Transverse colon (tissue), 4 donors: ENCODE measurements around the gene HELZ2. TPM values are rescaled to one million over a fixed set of nuclear protein-coding genes. Genes with fewer than 3 reads are reported as not detected.

ENCODE experiments used
- DNase-seq: peaks from one replicate; pipeline ENCODE4 v3.0.0-alpha.2; 2019
- H3K27ac ChIP-seq, 4 donors: fragments of 200-600 bp; sonication (generic); 2 replicates each; pipeline ENCODE4 v1.5.1; 2016 to 2018; ENCODE audit warnings: inconsistent platforms in 4 of 4
- H3K27me3 ChIP-seq: fragments of 200-600 bp; sonication (generic); 2 replicates; pipeline ENCODE4 v1.5.1; 2017; ENCODE audit warnings: inconsistent platforms
- H3K36me3 ChIP-seq, 4 donors: fragments of 200-600 bp; sonication (generic); 2 replicates each; pipeline ENCODE4 v1.5.1; 2017 to 2019; ENCODE audit warnings: inconsistent platforms in 4 of 4
- H3K4me1 ChIP-seq, 4 donors: fragments of 200-600 bp; sonication (generic); 2 replicates each; pipeline ENCODE4 v1.5.1; 2017 to 2020; ENCODE audit warnings: inconsistent platforms in 4 of 4
- H3K4me3 ChIP-seq, 4 donors: fragments of 200-600 bp; sonication (generic); 1 replicate in 1 of 4; 2 replicates in 3 of 4; pipeline versions ENCODE4 v1.5.1 to v1.6.1; 2017 to 2019; ENCODE audit warnings: inconsistent platforms in 4 of 4
- H3K9me3 ChIP-seq, 2 donors: fragments of 200-600 bp; sonication (generic); 2 replicates each; pipeline ENCODE4 v1.5.1; 2017 to 2019; ENCODE audit warnings: inconsistent platforms in 2 of 2
- EP300 ChIP-seq: sonication (generic); formaldehyde crosslinking; IDR thresholded peaks from one replicate; pipeline ENCODE4 v1.6.1; 2017; ENCODE audit warnings: antibody characterized with exemption, low read depth
- POLR2A ChIP-seq: fragments of 450-650 bp; IDR thresholded peaks from one replicate; pipeline ENCODE4 v1.6.1; 2016; ENCODE audit warnings: antibody characterized with exemption, mild to moderate bottlenecking, moderate library complexity
- POLR2AphosphoS5 ChIP-seq, 3 donors: sonication (generic); formaldehyde crosslinking; IDR thresholded peaks; one replicate each; pipeline ENCODE4 v1.6.1; 2016; ENCODE audit warnings: antibody characterized with exemption in 3 of 3
- WGBS, 2 donors: methylation state at CpG; one replicate each; pipeline ENCODE4 v1.1.5; 2018; ENCODE audit warnings: low coverage in 1 of 2; 5-methylcytosine and 5-hydroxymethylcytosine counted together
- in situ Hi-C, 4 donors: fragments of 200-750 bp; cut with MboI; loops; one replicate each; pipeline versions ENCODE4 v1.15.0 to v1.15.1; 2017; ENCODE audit warnings: low sequenced_read_pairs in 3 of 4, low pct_ligation_motif_present in 1 of 4, low pct_unique_long_range_greater_than_20kb in 1 of 4
- intact Hi-C: fragments of 100-400 bp; cut with DNase I; formaldehyde crosslinking; loops from one replicate; pipeline ENCODE4 v1.15.1; 2023; ENCODE audit warnings: low total_unique reads
- total RNA-seq, 4 donors: library from RNA; depleted of rRNA; stranded (reverse); fragments of >200 nt; gene quantifications; one replicate each; pipeline ENCODE4 v1.1.0, GENCODE V29; 2016
- TF ChIP-seq, protein P1 (sequence below), 5 experiments: fragments of 200-600 bp in 3 of 5; fragments of 450-650 bp in 2 of 5; sonication (generic) in 3 of 5; IDR thresholded peaks; 1 replicate in 2 of 5; 2 replicates in 3 of 5; pipeline ENCODE4 v1.5.1; 2016 to 2017; ENCODE audit warnings: antibody characterized with exemption in 5 of 5, inconsistent platforms in 3 of 5, mild to moderate bottlenecking in 2 of 5, moderate library complexity in 1 of 5

Gene HELZ2
- total RNA-seq, 4 donors from 2014 or later = 32.9 to 49.4 (median 38.8) TPM

DNA sequence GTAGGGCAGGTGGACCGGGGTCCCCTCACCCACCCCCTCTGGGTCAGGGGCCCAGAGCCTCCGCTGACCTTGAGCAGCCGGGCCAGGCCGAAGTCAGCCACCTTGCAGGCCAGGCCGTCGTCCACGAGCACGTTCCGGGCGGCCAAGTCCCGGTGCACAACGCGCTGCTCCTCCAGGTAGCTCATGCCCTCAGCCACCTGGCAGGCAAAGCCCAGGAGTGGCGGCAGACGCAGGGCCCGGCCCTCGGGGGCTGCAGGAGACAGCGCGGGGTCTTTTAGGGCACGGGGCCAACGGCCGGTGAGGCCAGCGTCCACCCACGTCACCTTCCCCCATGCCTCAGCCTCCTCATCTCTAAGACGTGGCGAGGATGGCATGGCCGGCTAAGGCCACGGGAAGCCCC lies 32.7 kb downstream of the HELZ2 start:
- TF ChIP-seq EP300 (no peak), POLR2AphosphoS5 (IDR thresholded peaks at IDR 0.05) (no peak), POLR2A (no peak)
- TF ChIP-seq, protein P1, sequence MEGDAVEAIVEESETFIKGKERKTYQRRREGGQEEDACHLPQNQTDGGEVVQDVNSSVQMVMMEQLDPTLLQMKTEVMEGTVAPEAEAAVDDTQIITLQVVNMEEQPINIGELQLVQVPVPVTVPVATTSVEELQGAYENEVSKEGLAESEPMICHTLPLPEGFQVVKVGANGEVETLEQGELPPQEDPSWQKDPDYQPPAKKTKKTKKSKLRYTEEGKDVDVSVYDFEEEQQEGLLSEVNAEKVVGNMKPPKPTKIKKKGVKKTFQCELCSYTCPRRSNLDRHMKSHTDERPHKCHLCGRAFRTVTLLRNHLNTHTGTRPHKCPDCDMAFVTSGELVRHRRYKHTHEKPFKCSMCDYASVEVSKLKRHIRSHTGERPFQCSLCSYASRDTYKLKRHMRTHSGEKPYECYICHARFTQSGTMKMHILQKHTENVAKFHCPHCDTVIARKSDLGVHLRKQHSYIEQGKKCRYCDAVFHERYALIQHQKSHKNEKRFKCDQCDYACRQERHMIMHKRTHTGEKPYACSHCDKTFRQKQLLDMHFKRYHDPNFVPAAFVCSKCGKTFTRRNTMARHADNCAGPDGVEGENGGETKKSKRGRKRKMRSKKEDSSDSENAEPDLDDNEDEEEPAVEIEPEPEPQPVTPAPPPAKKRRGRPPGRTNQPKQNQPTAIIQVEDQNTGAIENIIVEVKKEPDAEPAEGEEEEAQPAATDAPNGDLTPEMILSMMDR (IDR thresholded peaks at IDR 0.05) = no peak
- 90% methylated on average over 20 of the region's 28 CpGs; no CpG with 5 or more reads in 1 of the 2 donors for WGBS, 2 donors
- no peaks in the 10 kb centered on the region for H3K9me3 ChIP-seq
- peak overlapping the region in 2 of 4 donors; percentile 15 to 81 for H3K27ac ChIP-seq
- intact Hi-C loops (no loop called here), in situ Hi-C loops (loop anchor here in 1 of 4 donors (25.0 kb wide), 1 partner anchor 96 kb away; the partner anchor contains the start of gene GMEB2)
- H3K36me3 ChIP-seq = no peaks in the 10 kb centered on the region
- peak overlapping the region in 1 of 4 donors; percentile 26 for H3K4me3 ChIP-seq
- peaks cover 4% of the 10 kb centered on the region for H3K27me3 ChIP-seq
- no peak for DNase-seq
- peaks cover 12 to 50% (median 43%) of the 10 kb centered on the region in 4 donors for H3K4me1 ChIP-seq

DNA sequence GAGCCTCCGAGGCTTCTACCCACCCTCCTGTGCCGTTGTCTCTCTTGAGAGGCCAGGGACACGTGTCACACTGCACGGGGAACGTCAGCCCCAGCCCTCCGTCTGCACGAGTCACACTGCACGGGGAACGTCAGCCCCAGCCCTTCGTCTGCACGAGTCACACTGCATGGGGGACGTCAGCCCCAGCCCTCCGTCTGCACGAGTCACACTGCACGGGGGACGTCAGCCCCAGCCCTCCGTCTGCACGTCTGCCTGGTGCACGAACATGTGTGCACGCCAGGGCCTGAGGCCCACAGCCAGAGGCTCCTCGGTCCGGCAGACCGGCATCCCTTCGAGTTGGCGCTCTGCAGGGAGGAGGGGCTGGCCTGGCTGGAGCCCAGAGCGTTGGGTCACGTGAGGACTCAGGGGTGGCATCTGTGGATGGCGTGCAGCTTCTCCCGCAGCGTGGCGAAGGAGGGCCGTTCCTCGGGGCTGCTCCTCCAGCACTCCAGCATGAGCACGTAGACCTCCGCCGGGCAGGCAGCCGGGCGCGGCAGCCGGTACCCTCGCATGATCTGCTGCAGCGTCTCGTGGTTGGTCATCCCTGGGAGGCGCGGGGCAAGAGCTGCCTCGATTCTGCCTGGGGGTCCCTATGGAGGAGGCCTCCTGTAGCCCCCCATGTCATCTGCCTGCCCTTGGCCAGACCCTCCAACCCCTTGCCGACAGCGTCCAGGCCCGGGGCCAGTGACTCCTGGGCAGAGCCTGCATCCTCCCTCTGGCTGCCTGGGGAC lies 33.4 kb downstream of the HELZ2 start:
- no peak for DNase-seq
- Histone ChIP-seq H3K36me3 (no peaks in the 10 kb centered on the region), H3K4me1 (peaks cover 10 to 46% (median 40%) of the 10 kb centered on the region in 4 donors), H3K4me3 (no peak overlapping the region), H3K9me3 (no peaks in the 10 kb centered on the region), H3K27me3 (no peaks in the 10 kb centered on the region), H3K27ac (no peak overlapping the region)
- WGBS, 2 donors = 73 to 80% methylated on average over 6 to 37 of the region's 49 CpGs
- intact Hi-C loops (no loop called here), in situ Hi-C loops (loop anchor here in 1 of 4 donors (25.0 kb wide), 1 partner anchor 97 kb away; the partner anchor contains the start of gene GMEB2)
- TF ChIP-seq EP300 = no peak
- TF ChIP-seq, protein P1 (IDR thresholded peaks at IDR 0.05) = no peak
- TF ChIP-seq POLR2A = no peak
- no peak for TF ChIP-seq POLR2AphosphoS5 (IDR thresholded peaks at IDR 0.05)

DNA sequence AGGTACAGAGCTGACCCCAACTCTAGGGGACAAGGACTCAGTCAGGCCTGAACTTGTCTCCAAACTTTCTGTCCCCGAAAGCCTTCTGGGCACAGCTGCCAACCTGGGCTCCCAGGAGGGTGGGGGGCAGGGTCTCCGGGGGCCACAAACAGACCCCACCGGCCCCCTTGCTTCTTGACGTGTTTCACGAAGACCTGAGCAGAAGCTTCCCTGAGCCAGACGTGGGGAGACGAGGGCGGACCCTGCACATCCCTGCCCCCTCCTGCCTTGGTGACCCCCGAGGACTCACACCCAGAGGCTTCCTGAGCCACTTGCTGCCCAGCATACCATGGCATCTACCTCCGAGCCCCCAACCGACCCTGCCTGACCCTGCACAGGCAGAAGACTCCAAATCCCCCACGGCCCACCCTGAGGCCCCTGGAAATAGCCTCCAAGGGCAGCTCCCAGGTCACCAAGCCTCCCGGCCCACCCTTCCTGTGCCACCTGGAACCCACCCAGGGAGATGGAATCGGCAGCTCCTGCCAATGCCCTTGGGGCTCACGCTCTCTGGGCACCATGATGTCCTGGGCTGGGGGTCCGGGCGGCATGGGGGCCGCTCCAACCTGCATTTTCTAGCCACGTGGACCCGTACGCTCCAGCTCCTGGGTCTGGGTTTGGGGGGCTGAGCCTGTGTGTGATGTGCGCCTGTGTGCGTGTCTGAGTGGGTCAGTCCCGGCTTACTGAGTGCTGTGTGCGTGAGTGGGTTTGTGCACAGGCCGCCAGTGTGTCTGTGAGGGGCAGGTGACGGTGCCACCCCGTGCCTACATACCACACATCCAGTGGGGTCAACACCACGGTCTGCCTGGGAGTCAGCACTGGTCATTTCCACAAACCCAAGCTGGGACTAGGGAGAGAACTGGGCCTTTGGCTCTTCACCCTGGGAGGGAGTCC lies 34.3 kb downstream of the HELZ2 start:
- no peak for DNase-seq
- H3K27me3 ChIP-seq = peaks cover 5% of the 10 kb centered on the region
- 87% methylated on average over 26 of the region's 29 CpGs; no CpG with 5 or more reads in 1 of the 2 donors for WGBS, 2 donors
- in situ Hi-C loops = loop anchor here in 1 of 4 donors (25.0 kb wide), 1 partner anchor 98 kb away; the partner anchor contains the start of gene GMEB2
- no peaks in the 10 kb centered on the region for H3K36me3 ChIP-seq
- H3K4me3 ChIP-seq = no peak overlapping the region
- H3K27ac ChIP-seq = peak overlapping the region; percentile 89 to 98 (median 96)
- intact Hi-C loops = loop anchor here (5.0 to 10.0 kb wide), 2 partner anchors 245 to 433 kb away; no protein-coding TSS in a partner anchor
- H3K4me1 ChIP-seq = peaks cover 10 to 49% (median 37%) of the 10 kb centered on the region in 4 donors
- TF ChIP-seq, protein P1 (IDR thresholded peaks at IDR 0.05) = no peak
- TF ChIP-seq POLR2AphosphoS5 (IDR thresholded peaks at IDR 0.05) (no peak), EP300 (no peak), POLR2A (no peak)
- no peaks in the 10 kb centered on the region for H3K9me3 ChIP-seq
